Measurements from ENCODE around the gene HCFC1R1. TPM values are rescaled to one million over a fixed set of nuclear protein-coding genes. Genes with fewer than 3 reads are reported as not detected.

HCFC1R1 gene
- total and polyA plus RNA-seq, 2 of the 8 experiments (the other 6 are each of a cell fraction or from before 2014, with no cell fraction given) = 72.7 to 138 TPM

GRCh38 chr16:3028716-3029319 is 5.1 kb upstream of the HCFC1R1 start:
- H3K36me3 ChIP-seq (ENCODE audit: control insufficient read depth in 2 of 4, insufficient read depth in 4 of 4, low read length in 3 of 4) = peaks cover 0 to 21% (median 9%) of the 10 kb centered on the region in 4 experiments; a peak in 7 of 8 replicates
- no peak overlapping the region for H2BK15ac ChIP-seq (ENCODE audit: low read length)
- H2BK12ac ChIP-seq (ENCODE audit: low read depth, low read length) = no peak overlapping the region
- no peak overlapping the region for H2AFZ ChIP-seq (ENCODE audit: low read length)
- ChIA-PET CTCF (ENCODE audit: partially characterized antibody) (interaction anchor here (0.6 to 23.8 kb wide), 21 partner anchors 9 to 1774 kb away, joined by 3 to 639 read pairs (median 4); partner anchors contain the start of genes CLDN6, CLDN9, HCFC1R1 and THOC6), POLR2A (ENCODE audit: partially characterized antibody) (interaction anchor here (0.7 to 35.7 kb wide), 13 partner anchors 0 to 106 kb away, joined by 3 to 1808 read pairs (median 8); partner anchors contain the start of genes BICDL2, CLDN6, CLDN9 and HCFC1R1)
- no peaks in the 10 kb centered on the region for H3K79me2 ChIP-seq (ENCODE audit: control insufficient read depth in 1 of 2, insufficient read depth in 2 of 2, low read length in 2 of 2)
- H4K20me1 ChIP-seq (replicated peaks in 1 of 2; ENCODE audit: control insufficient read depth in 1 of 2, insufficient read depth in 2 of 2, low read length in 2 of 2) = peaks cover 8 to 32% of the 10 kb centered on the region in 2 experiments
- H4K8ac ChIP-seq (ENCODE audit: extremely low read depth, insufficient read depth, low read length) = peak overlapping the region; percentile 31
- DNase-seq (ENCODE audit: low read depth in 1 of 2, low spot score in 2 of 2) = no peak
- no peak overlapping the region for H3K9ac ChIP-seq (replicated peaks in 1 of 4; ENCODE audit: extremely low read depth in 1 of 4, low read depth in 3 of 4, low read length in 3 of 4)
- H3K56ac ChIP-seq (replicated peaks; ENCODE audit: insufficient read length, low read depth, low read length) = no peak overlapping the region
- H2BK120ac ChIP-seq (replicated peaks; ENCODE audit: low read depth, low read length) = no peak overlapping the region
- H3K4me1 ChIP-seq (replicated peaks in 1 of 4; ENCODE audit: control insufficient read depth in 3 of 4, insufficient read depth in 4 of 4, low read length in 3 of 4) = peaks cover 0 to 8% (median 6%) of the 10 kb centered on the region in 4 experiments; a peak in 5 of 7 replicates
- no peak overlapping the region for H3K18ac ChIP-seq (ENCODE audit: extremely low read depth, low read length)
- no peak for FAIRE-seq
- no peak overlapping the region for H4K91ac ChIP-seq (replicated peaks; ENCODE audit: insufficient read length, low read length)
- H3K23ac ChIP-seq (ENCODE audit: insufficient read length) = no peak overlapping the region
- no peaks in the 10 kb centered on the region for H3K23me2 ChIP-seq (ENCODE audit: low read depth, low read length)
- H4K5ac ChIP-seq (ENCODE audit: insufficient read length, low read depth, low read length) = no peak overlapping the region
- TF ChIP-seq FOSL1 (IDR thresholded peaks at IDR 0.05; ENCODE audit: insufficient read depth, low read depth, low read length) = no peak
- TF ChIP-seq SP1 (IDR thresholded peaks at IDR 0.05; ENCODE audit: low read depth, low read length) = no peak
- no peak for TF ChIP-seq TCF12 (IDR thresholded peaks at IDR 0.05; ENCODE audit: low read depth, low read length)
- TF ChIP-seq KDM1A (IDR thresholded peaks at IDR 0.05; ENCODE audit: borderline replicate concordance, low read length) = no peak
- no peak for TF ChIP-seq NANOG (IDR thresholded peaks at IDR 0.05; ENCODE audit: insufficient read depth, low read depth, low read length, poor library complexity, severe bottlenecking)
- TF ChIP-seq SUZ12 (IDR thresholded peaks at IDR 0.05; ENCODE audit: low read length) = no peak
- no peak for TF ChIP-seq CHD2 (IDR thresholded peaks at IDR 0.05; ENCODE audit: low read length)
- TF ChIP-seq POU5F1 (IDR thresholded peaks at IDR 0.05; ENCODE audit: low read depth, low read length) = no peak
- no peak for TF ChIP-seq JUN (IDR thresholded peaks at IDR 0.05; ENCODE audit: low read depth, low read length)
- TF ChIP-seq RBBP5 (IDR thresholded peaks at IDR 0.05; ENCODE audit: borderline replicate concordance, low read depth, low read length) = no peak
- no peaks in the 10 kb centered on the region for H3K27me3 ChIP-seq (replicated peaks in 1 of 4; ENCODE audit: control insufficient read depth in 3 of 4, extremely low read depth in 1 of 4, insufficient read depth in 3 of 4, low read length in 3 of 4)
- H3K9me3 ChIP-seq (ENCODE audit: insufficient read depth in 2 of 2, low read depth in 1 of 2, low read length in 1 of 2) = no peaks in the 10 kb centered on the region
- H3K27ac ChIP-seq (ENCODE audit: low read depth, low read length) = no peak overlapping the region
- WGBS, 2 experiments (ENCODE audit: extremely low coverage in 1 of 2, insufficient coverage in 1 of 2, insufficient read length in 1 of 2, insufficient replicate concordance in 2 of 2, low coverage in 1 of 2, low lambda C conversion rate in 2 of 2, missing lambda C conversion rate in 1 of 2) = 84% methylated on average over 15 of the region's 15 CpGs; no CpG with 5 or more reads in 1 of the 2 experiments
- no peak overlapping the region for H2BK5ac ChIP-seq (ENCODE audit: low read depth, low read length)
- no peak overlapping the region for H3K4me3 ChIP-seq (ENCODE audit: extremely low read depth in 1 of 4, insufficient read depth in 2 of 4, low read depth in 3 of 4, low read length in 4 of 4)
- H2BK20ac ChIP-seq (ENCODE audit: low read length) = no peak overlapping the region
- no peak overlapping the region for H3K4ac ChIP-seq (replicated peaks; ENCODE audit: insufficient read length, low read depth, low read length)
- no peak overlapping the region for H3K14ac ChIP-seq (ENCODE audit: insufficient read length)
- no peak overlapping the region for H2AK5ac ChIP-seq (ENCODE audit: low read depth, low read length)
- no peaks in the 10 kb centered on the region for H3K79me1 ChIP-seq (ENCODE audit: low read depth, low read length)
- no peak overlapping the region for H3K4me2 ChIP-seq (ENCODE audit: insufficient read depth in 1 of 2, low read depth in 2 of 2, low read length in 2 of 2)

Data from H1 (cell line).